GM10248 (cell line): ENCODE measurements around the gene MYH15.

Experiments used
- CTCF ChIA-PET: fragments of 300-600 bp; sonication (Branson Sonifier 250); formaldehyde crosslinking; extraction: SDS; loops from one replicate; lab custom pipeline; 2021; ENCODE audit warnings: antibody characterized with exemption; lab: Yijun Ruan, JAX
- POLR2A ChIA-PET: fragments of 350-650 bp; sonication (Branson Sonifier 250); formaldehyde crosslinking; extraction: SDS; loops from one replicate; lab custom pipeline; 2020; ENCODE audit warnings: antibody characterized with exemption; lab: Yijun Ruan, JAX
- DNase-seq: peaks from one replicate; pipeline ENCODE4 v3.0.0; 2012; ENCODE audit errors: extremely low spot score
- TF ChIP-seq, protein P1 (sequence below): IDR thresholded peaks from 2 replicates; pipeline ENCODE4 v1.5.1; 2012; ENCODE audit warnings: mild to moderate bottlenecking, low read depth; ENCODE audit errors: extremely low read depth, missing control alignments, control extremely low read depth

The MYH15 gene

DNA sequence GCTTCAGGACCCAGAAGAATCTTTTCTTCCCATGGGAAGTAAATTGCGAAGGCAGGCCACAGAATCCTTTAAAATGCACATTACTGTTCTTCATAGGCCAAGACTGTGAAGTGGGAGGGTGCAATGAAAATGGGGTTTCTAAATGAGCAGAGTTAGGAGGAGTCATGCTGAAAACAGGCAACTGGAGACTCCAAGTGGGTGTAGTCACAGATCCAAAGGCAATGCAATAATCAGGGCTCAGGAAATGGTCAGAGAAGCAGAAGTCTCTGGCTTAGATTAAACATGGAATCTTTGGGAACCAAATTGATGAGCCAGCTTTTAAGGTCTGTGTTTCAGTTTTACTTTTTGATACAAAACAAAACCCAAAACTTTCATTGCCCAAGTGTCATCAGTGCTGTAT is 176.4 kb downstream of the MYH15 start:
- CTCF ChIA-PET = no interaction called here
- POLR2A ChIA-PET = no interaction called here
- TF ChIP-seq, protein P1, sequence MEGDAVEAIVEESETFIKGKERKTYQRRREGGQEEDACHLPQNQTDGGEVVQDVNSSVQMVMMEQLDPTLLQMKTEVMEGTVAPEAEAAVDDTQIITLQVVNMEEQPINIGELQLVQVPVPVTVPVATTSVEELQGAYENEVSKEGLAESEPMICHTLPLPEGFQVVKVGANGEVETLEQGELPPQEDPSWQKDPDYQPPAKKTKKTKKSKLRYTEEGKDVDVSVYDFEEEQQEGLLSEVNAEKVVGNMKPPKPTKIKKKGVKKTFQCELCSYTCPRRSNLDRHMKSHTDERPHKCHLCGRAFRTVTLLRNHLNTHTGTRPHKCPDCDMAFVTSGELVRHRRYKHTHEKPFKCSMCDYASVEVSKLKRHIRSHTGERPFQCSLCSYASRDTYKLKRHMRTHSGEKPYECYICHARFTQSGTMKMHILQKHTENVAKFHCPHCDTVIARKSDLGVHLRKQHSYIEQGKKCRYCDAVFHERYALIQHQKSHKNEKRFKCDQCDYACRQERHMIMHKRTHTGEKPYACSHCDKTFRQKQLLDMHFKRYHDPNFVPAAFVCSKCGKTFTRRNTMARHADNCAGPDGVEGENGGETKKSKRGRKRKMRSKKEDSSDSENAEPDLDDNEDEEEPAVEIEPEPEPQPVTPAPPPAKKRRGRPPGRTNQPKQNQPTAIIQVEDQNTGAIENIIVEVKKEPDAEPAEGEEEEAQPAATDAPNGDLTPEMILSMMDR = no peak
- DNase-seq = no peak

DNA sequence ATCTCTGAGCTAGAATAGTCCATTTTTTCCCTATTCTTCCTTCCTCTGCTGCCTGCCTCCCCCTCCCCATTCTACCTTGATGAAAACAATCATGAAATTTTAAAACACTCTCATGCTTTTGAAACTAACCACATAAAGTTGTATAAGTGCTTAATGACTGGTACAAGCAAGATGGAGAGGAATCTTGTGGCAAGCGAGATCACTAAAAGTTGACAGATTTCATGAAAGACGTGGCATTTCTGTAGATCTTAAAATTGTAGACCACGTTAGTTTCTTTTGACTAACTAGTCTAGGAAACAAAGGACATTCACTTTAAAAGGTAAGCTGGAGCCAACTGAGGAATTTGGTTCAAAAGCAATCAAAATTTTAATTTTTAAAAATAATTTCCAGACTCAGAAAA is 178.6 kb downstream of the MYH15 start:
- DNase-seq = no peak
- TF ChIP-seq, protein P1 = no peak
- CTCF ChIA-PET = interaction anchor here (1.3 to 1.5 kb wide), 2 partner anchors 13 to 14 kb away, joined by 3 to 4 read pairs; no protein-coding TSS in a partner anchor
- POLR2A ChIA-PET = no interaction called here
